Gastrocnemius medialis (tissue), 4 donors: ENCODE results near the gene LMTK2.

Experiments
- POLR2A ChIP-seq, 2 donors: fragments of 450-650 bp; IDR thresholded peaks; one replicate each; pipeline ENCODE4 v1.6.1; 2017; ENCODE audit warnings: antibody characterized with exemption in 2 of 2, mild to moderate bottlenecking in 2 of 2, moderate library complexity in 2 of 2
- TF ChIP-seq, protein P1 (sequence below), 5 experiments: fragments of 450-650 bp in 3 of 5; fragments of 200-600 bp in 2 of 5; sonication (generic) in 2 of 5; IDR thresholded peaks in 4 of 5; conservative IDR thresholded peaks in 1 of 5; 1 replicate in 4 of 5; 2 replicates in 1 of 5; pipeline ENCODE4 v1.5.1; 2016 to 2019; ENCODE audit warnings: antibody characterized with exemption in 5 of 5, mild to moderate bottlenecking in 3 of 5, moderate library complexity in 3 of 5

DNA sequence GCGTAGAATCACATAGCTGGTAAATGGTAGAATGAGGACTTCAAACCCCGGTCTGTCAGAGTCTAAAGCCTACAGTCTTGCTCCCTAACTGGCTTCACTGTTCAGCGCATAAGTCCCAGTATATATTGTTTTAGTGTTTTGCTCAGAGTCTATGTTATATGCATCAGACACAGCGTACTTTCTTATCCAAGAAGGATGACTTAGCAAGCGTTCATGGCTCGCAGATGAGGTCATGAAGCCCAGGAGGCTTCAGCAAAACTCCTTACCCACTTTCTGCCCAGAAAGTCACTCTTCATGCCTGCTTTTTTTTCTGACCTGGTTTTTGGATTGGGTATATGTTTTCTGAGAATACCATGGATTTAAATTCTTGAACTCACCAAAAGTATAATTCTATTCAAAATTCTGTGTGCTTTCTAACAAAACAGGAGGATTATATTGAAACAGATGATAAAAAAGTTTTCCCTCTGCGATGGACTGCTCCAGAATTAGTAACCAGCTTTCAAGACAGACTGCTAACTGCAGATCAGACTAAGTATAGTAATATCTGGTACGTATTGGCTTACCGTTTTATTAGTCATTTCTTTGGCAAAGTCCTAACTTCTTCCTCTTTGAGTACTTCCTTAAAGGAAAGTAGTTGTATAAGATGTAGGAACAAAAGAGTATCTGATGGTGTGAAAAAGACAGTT lies 79.9 kb downstream of the LMTK2 start:
- TF ChIP-seq, protein P1, sequence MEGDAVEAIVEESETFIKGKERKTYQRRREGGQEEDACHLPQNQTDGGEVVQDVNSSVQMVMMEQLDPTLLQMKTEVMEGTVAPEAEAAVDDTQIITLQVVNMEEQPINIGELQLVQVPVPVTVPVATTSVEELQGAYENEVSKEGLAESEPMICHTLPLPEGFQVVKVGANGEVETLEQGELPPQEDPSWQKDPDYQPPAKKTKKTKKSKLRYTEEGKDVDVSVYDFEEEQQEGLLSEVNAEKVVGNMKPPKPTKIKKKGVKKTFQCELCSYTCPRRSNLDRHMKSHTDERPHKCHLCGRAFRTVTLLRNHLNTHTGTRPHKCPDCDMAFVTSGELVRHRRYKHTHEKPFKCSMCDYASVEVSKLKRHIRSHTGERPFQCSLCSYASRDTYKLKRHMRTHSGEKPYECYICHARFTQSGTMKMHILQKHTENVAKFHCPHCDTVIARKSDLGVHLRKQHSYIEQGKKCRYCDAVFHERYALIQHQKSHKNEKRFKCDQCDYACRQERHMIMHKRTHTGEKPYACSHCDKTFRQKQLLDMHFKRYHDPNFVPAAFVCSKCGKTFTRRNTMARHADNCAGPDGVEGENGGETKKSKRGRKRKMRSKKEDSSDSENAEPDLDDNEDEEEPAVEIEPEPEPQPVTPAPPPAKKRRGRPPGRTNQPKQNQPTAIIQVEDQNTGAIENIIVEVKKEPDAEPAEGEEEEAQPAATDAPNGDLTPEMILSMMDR (IDR thresholded peaks at IDR 0.05 in 4 of 5, conservative IDR thresholded peaks at IDR 0.05 in 1 of 5), result no peak
- TF ChIP-seq POLR2A (IDR thresholded peaks at IDR 0.05), result no peak
